Measurements from ENCODE around the gene C2orf15.
"Not testable (repeated sequence)": the region's sequence is repeated elsewhere in the genome, so short reads cannot be mapped to it uniquely, and the experiment has no call there.

Gene C2orf15

DNA sequence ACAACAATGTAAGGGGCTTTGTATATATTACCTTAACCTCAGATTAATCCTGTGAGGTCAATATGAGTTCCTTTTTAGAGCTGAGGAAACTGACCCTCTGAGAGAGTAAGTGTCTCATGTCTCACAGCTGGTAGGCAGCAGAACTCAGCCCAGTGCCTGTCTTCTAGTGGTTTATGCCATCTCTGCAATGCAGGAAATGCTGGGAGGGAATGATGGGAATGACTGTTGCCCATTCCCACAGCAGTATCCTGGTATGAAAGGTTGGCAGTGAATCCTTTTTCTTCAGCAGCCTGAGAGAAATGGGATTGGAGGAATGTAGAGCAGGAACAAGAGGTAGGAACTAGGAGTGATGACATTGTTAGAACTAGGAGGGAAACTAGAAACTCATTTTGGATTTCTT lies 45.5 kb downstream of the C2orf15 start:
- DNase-seq (ENCODE audit: insufficient read length, low spot score) (no peak), FAIRE-seq (no peak)
- TF ChIP-seq POU2F2 (IDR thresholded peaks at IDR 0.05; ENCODE audit: low read depth, low read length), result no peak
- TF ChIP-seq PAX5 (IDR thresholded peaks at IDR 0.05; ENCODE audit: insufficient read depth, low read length, severe bottlenecking), result no peak
- no peak for TF ChIP-seq POLR2A (IDR thresholded peaks at IDR 0.05; ENCODE audit: low read depth, low read length)
- no peak for TF ChIP-seq POLR2AphosphoS5 (IDR thresholded peaks at IDR 0.05; ENCODE audit: low read depth, low read length)
- TF ChIP-seq SPI1 (IDR thresholded peaks at IDR 0.05; ENCODE audit: low read depth, low read length), result no peak
- no peak for TF ChIP-seq TAF1 (IDR thresholded peaks at IDR 0.05; ENCODE audit: low read depth, low read length)

DNA sequence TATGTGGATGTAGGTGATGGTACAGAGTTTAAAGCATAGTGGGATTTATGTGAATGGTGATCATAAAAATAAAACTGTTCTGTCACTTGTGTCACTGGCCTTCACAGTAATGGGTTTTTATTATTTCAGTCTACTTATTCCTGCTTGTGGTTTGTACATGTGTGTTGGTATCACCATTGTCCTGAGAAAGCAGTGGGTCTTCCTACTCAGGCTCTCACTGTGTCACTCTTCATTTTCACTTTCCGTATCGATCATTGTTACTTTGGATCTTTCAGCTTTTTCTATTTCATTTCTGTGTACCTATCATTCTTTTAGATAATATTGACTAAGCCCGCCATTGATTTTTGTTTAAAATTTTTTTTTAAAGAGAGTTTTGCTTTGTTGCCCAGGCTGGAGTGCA lies 46.9 kb downstream of the C2orf15 start:
- TF ChIP-seq TAF1 (IDR thresholded peaks at IDR 0.05; ENCODE audit: low read depth, low read length) (no peak), POLR2AphosphoS5 (IDR thresholded peaks at IDR 0.05; ENCODE audit: low read depth, low read length) (no peak), PAX5 (IDR thresholded peaks at IDR 0.05; ENCODE audit: insufficient read depth, low read length, severe bottlenecking) (no peak), POLR2A (IDR thresholded peaks at IDR 0.05; ENCODE audit: low read depth, low read length) (no peak), POU2F2 (IDR thresholded peaks at IDR 0.05; ENCODE audit: low read depth, low read length) (no peak)
- DNase-seq (ENCODE audit: insufficient read length, low spot score) (no peak), FAIRE-seq (no peak)

DNA sequence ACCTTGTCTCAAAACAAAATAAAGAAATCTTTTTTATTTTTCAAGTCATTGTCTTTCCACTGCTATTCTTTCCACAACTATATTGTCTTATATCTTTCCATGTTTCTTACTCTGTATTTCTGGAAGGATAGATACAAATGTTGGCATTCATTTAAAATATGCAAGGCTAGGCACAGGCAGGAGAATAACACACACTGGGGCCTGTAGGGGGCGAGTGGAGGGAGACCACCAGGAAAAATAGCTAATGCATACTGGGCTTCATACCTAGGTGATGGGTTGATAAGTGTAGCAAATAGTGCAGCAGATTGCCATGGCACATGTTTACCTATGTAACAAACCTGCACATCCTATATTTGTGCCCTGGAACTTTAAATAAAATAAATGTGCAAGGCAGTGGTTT lies 49.0 kb downstream of the C2orf15 start:
- FAIRE-seq (no peak), DNase-seq (ENCODE audit: insufficient read length, low spot score) (no peak)
- TF ChIP-seq POLR2A (IDR thresholded peaks at IDR 0.05; ENCODE audit: low read depth, low read length), result no peak
- TF ChIP-seq POLR2AphosphoS5 (IDR thresholded peaks at IDR 0.05; ENCODE audit: low read depth, low read length), result no peak
- no peak for TF ChIP-seq TAF1 (IDR thresholded peaks at IDR 0.05; ENCODE audit: low read depth, low read length)
- TF ChIP-seq SPI1 (IDR thresholded peaks at IDR 0.05; ENCODE audit: low read depth, low read length), result no peak
- no peak for TF ChIP-seq POU2F2 (IDR thresholded peaks at IDR 0.05; ENCODE audit: low read depth, low read length)
- TF ChIP-seq PAX5 (IDR thresholded peaks at IDR 0.05; ENCODE audit: insufficient read depth, low read length, severe bottlenecking), result no peak

DNA sequence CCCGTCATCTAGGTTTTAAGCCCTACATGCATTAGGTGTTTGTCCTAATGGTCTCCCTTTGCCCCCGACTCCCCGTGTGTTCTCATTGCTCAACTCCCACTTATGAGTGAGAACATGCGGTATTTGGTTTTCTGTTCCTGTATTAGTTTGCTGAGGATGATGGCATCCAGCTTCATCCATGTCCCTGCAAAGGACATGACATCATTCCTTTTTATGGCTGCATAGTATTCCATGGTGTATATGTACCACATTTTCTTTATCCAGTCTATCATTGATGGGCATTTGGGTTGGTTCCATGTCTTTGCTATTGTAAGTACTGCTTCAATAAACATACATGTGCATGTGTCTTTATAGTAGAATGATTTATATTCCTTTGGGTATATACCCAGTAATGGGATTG lies 50.9 kb downstream of the C2orf15 start:
- FAIRE-seq; DNase-seq (ENCODE audit: insufficient read length, low spot score): not testable (repeated sequence)

DNA sequence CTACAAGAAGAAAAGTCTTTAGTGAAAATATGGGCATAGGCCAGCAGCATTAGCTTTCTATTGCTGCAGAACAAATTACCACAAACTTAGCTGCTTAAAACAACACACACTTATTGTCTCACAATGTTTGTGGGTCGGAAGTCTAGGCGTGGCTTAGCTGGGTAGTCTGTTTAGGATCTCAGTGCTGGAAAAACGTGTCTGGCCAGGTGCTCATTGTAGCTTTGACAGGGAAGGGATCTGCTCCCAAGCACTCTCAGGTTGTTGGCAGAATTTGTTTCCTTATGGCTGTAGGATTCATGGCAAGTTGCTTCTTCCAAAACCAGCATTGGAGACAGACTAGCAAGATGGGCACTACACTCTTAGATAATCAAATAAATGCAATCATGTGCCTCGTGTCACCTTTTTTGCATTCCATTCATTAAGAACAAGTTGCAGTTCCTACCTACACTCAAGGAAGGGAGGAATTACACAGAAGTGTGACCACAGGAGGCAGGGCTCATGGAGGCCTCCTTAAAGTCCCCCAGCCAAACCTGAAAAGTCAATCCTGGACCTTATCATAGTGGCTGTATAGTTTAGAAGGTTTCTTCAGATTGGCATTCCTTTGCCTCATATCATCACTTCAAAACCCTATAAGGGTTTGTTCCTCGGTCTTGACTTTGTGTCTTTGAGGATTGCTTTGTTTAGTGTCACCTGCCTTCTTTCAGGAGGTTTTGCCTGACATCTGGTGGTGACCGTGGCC lies 56.8 kb downstream of the C2orf15 start:
- FAIRE-seq, result no peak
- no peak for TF ChIP-seq TAF1 (IDR thresholded peaks at IDR 0.05; ENCODE audit: low read depth, low read length)
- TF ChIP-seq POLR2AphosphoS5 (IDR thresholded peaks at IDR 0.05; ENCODE audit: low read depth, low read length), result no peak
- no peak for TF ChIP-seq SPI1 (IDR thresholded peaks at IDR 0.05; ENCODE audit: low read depth, low read length)
- DNase-seq (ENCODE audit: insufficient read length, low spot score), result no peak

DNA sequence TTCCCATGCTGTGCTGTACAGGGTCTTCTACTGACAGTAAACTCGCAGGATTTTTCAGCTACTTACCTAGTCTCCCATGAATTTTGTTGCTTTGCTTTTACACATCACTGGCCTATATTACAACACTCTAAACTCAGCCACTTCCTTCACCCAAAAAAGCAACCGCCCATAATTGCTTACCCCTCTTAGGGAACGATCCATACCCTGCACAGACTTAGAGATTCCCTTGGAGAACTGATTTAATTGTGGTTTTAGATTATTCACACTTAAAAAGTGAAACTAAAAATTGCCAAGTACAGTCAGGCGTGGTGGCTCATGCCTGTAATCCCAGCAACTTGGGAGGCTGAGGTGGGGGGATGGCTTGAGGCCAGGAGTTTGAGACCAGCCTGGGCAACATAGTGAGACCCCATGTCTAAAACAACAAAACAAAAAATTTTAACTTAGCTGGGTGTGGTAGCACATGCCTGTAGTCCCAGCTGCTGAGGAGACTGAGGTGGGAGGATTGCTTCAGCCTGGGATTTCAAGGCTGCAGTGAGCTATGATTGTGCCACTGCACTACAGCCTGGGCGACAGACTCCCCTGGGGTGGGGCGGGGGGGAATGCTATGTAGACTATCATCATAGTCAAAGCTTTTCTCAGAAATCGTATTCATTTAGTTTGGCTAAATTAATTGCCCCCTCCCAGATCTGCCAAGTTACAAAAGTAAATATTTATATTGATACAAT lies 58.7 kb downstream of the C2orf15 start:
- TF ChIP-seq PAX5 (IDR thresholded peaks at IDR 0.05; ENCODE audit: insufficient read depth, low read length, severe bottlenecking) (no peak), POLR2AphosphoS5 (IDR thresholded peaks at IDR 0.05; ENCODE audit: low read depth, low read length) (no peak), POLR2A (IDR thresholded peaks at IDR 0.05; ENCODE audit: low read depth, low read length) (no peak), TAF1 (IDR thresholded peaks at IDR 0.05; ENCODE audit: low read depth, low read length) (no peak), SPI1 (IDR thresholded peaks at IDR 0.05; ENCODE audit: low read depth, low read length) (no peak), POU2F2 (IDR thresholded peaks at IDR 0.05; ENCODE audit: low read depth, low read length) (no peak)
- FAIRE-seq (no peak), DNase-seq (ENCODE audit: insufficient read length, low spot score) (no peak)
